OCI-M1 (cell line): ENCODE measurements around the gene TBC1D3D.
"Not testable (repeated sequence)": the region's sequence is repeated elsewhere in the genome, so short reads cannot be mapped to it uniquely, and the experiment has no call there.

ENCODE experiments used
- DNase-seq: peaks from one replicate; lab custom pipeline; 2025; lab: John Stamatoyannopoulos, UW

Gene TBC1D3D

DNA sequence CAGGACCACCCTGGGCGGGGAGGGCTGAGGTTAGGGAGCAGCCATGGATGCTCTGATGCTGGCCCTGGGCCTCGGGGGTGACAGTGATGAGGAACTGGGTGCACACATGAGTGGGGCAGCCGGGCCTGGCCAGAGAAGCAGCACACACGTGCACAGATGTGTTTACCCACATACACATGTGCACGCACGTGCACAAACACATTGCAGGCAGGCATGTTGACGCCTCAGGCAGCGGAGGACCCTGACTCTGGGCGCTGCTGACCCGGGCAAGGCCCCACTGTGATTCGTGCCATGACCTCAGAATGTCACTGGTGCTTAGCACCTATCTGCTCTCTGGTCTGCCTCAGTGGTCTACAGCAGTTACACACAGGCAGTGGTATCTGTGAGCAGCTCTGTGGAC lies at the start of gene TBC1D3D:
TSS of gene TBC1D3D (plus strand) at position 301 of the 400 bp plus-strand sequence. CDS start 1,585 bp downstream, outside the sequence.
- not testable (repeated sequence) for DNase-seq

DNA sequence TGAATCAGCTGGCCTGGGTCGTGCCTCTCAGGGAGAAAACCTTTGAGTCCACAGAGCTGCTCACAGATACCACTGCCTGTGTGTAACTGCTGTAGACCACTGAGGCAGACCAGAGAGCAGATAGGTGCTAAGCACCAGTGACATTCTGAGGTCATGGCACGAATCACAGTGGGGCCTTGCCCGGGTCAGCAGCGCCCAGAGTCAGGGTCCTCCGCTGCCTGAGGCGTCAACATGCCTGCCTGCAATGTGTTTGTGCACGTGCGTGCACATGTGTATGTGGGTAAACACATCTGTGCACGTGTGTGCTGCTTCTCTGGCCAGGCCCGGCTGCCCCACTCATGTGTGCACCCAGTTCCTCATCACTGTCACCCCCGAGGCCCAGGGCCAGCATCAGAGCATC lies 14.8 kb upstream of the TBC1D3D start, which contains the start of gene TBC1D3L:
TSS of gene TBC1D3L (minus strand) at position 101 of the 400 bp plus-strand sequence. CDS start 1,540 bp downstream, outside the sequence.
- DNase-seq, result not testable (repeated sequence)
